GM10248 (cell line): ENCODE measurements around the gene PPP1R12A.

Experiments used
- CTCF ChIA-PET: fragments of 300-600 bp; sonication (Branson Sonifier 250); formaldehyde crosslinking; extraction: SDS; loops from one replicate; lab custom pipeline; 2021; ENCODE audit warnings: antibody characterized with exemption; lab: Yijun Ruan, JAX
- POLR2A ChIA-PET: fragments of 350-650 bp; sonication (Branson Sonifier 250); formaldehyde crosslinking; extraction: SDS; loops from one replicate; lab custom pipeline; 2020; ENCODE audit warnings: antibody characterized with exemption; lab: Yijun Ruan, JAX
- DNase-seq: peaks from one replicate; pipeline ENCODE4 v3.0.0; 2012; ENCODE audit errors: extremely low spot score
- CTCF ChIP-seq: IDR thresholded peaks from 2 replicates; pipeline ENCODE4 v1.5.1; 2012; ENCODE audit warnings: mild to moderate bottlenecking, low read depth; ENCODE audit errors: extremely low read depth, missing control alignments, control extremely low read depth

The PPP1R12A gene

GRCh38 chr12:79900951-79901350 is 33.9 kb downstream of the PPP1R12A start:
- DNase-seq, result no peak
- ChIA-PET POLR2A (no interaction called here), CTCF (interaction anchor here (1.5 to 2.2 kb wide), 3 partner anchors 8 to 20 kb away, joined by 4 to 5 read pairs (median 5); no protein-coding TSS in a partner anchor)
- no peak for TF ChIP-seq CTCF

GRCh38 chr12:79900199-79900598 is 34.7 kb downstream of the PPP1R12A start:
- ChIA-PET CTCF (interaction anchor here (1.6 to 2.2 kb wide), 2 partner anchors 14 to 21 kb away, joined by 5 read pairs; no protein-coding TSS in a partner anchor), POLR2A (no interaction called here)
- DNase-seq, result no peak
- no peak for TF ChIP-seq CTCF

GRCh38 chr12:79897617-79898016 is 37.3 kb downstream of the PPP1R12A start:
- DNase-seq, result no peak
- no peak for TF ChIP-seq CTCF
- POLR2A ChIA-PET, result no interaction called here
- CTCF ChIA-PET, result interaction anchor here (1.6 kb wide), 1 partner anchor 8 kb away, joined by 3 read pairs; no protein-coding TSS in a partner anchor

- DNase-seq, result no peak
- no peak for TF ChIP-seq CTCF
- ChIA-PET POLR2A (no interaction called here), CTCF (interaction anchor here (1.6 to 2.7 kb wide), 3 partner anchors 8 to 35 kb away, joined by 5 to 9 read pairs (median 6); no protein-coding TSS in a partner anchor)
Measured at GRCh38 chr12:79895804-79896203, 39.1 kb downstream of the PPP1R12A start.

GRCh38 chr12:79895071-79895470 is 39.8 kb downstream of the PPP1R12A start:
- POLR2A ChIA-PET, result no interaction called here
- TF ChIP-seq CTCF, result no peak
- CTCF ChIA-PET, result interaction anchor here (1.6 to 2.7 kb wide), 3 partner anchors 8 to 36 kb away, joined by 5 to 9 read pairs (median 6); no protein-coding TSS in a partner anchor
- DNase-seq, result no peak

- DNase-seq, result no peak
- ChIA-PET CTCF (interaction anchor here (1.3 kb wide), 1 partner anchor 10 kb away, joined by 3 read pairs; no protein-coding TSS in a partner anchor), POLR2A (no interaction called here)
- no peak for TF ChIP-seq CTCF
Measured at GRCh38 chr12:79891506-79892162, 43.3 kb downstream of the PPP1R12A start.
